MV-4-11 (cell line): Measurements from ENCODE around the gene HMSD.

Experiments used
- DNase-seq: peaks from one replicate; lab custom pipeline; 2025; lab: John Stamatoyannopoulos, UW

Gene HMSD

GRCh38 chr18:63956755-63957154 lies 7.7 kb downstream of the HMSD start:
- no peak for DNase-seq

GRCh38 chr18:63960891-63961290 lies 11.8 kb downstream of the HMSD start:
- DNase-seq, result no peak

- DNase-seq, result peak; percentile 49
Measured at GRCh38 chr18:63961435-63961980, 12.4 kb downstream of the HMSD start.

GRCh38 chr18:63962137-63962536 lies 13.0 kb downstream of the HMSD start:
- peak; percentile 35 for DNase-seq

GRCh38 chr18:63963615-63964256 lies 14.6 kb downstream of the HMSD start:
- peak; percentile 79 for DNase-seq

GRCh38 chr18:63964908-63965307 lies 15.8 kb downstream of the HMSD start:
- no peak for DNase-seq

GRCh38 chr18:63965716-63966330 lies 16.7 kb downstream of the HMSD start:
- DNase-seq, result no peak

- DNase-seq, result peak; percentile 93
Measured at GRCh38 chr18:63969942-63970808, 21.1 kb downstream of the HMSD start, which contains the start of gene SERPINB8. SERPINB8 (plus strand) TSS chr18:63970081; CDS start chr18:63978309, 8,228 bp downstream.

GRCh38 chr18:63970809-63971205 lies 21.7 kb downstream of the HMSD start:
- DNase-seq, result no peak

GRCh38 chr18:63971320-63972001 lies 22.4 kb downstream of the HMSD start:
- peak; percentile 11 for DNase-seq

- no peak for DNase-seq
Measured at GRCh38 chr18:63972002-63972376, 22.9 kb downstream of the HMSD start.

GRCh38 chr18:63974991-63975390 lies 25.9 kb downstream of the HMSD start:
- DNase-seq, result peak; percentile 88

- DNase-seq, result peak; percentile 95
Measured at GRCh38 chr18:63975628-63976027, 26.5 kb downstream of the HMSD start.

- DNase-seq, result no peak
Measured at GRCh38 chr18:63977040-63977439, 27.9 kb downstream of the HMSD start.

- peak; percentile 74 for DNase-seq
Measured at GRCh38 chr18:63979409-63979920, 30.4 kb downstream of the HMSD start.

GRCh38 chr18:63980027-63980426 lies 30.9 kb downstream of the HMSD start:
- DNase-seq, result no peak

GRCh38 chr18:63980896-63981460 lies 31.9 kb downstream of the HMSD start:
- peak; percentile 96 for DNase-seq

GRCh38 chr18:63981719-63982118 lies 32.6 kb downstream of the HMSD start:
- DNase-seq, result no peak

- no peak for DNase-seq
Measured at GRCh38 chr18:63982361-63982760, 33.3 kb downstream of the HMSD start.

- no peak for DNase-seq
Measured at GRCh38 chr18:63986885-63987284, 37.8 kb downstream of the HMSD start.

GRCh38 chr18:63987743-63988142 lies 38.6 kb downstream of the HMSD start:
- peak; percentile 71 for DNase-seq
